Mesothelial cell of epicardium (in vitro differentiated cells): ENCODE results near the gene ZNF792. TPM values are rescaled to one million over a fixed set of nuclear protein-coding genes. Genes with fewer than 3 reads are reported as not detected.
"Not testable (repeated sequence)": the region's sequence is repeated elsewhere in the genome, so short reads cannot be mapped to it uniquely, and the experiment has no call there.

Experiments used
- DNase-seq, 2 experiments: peaks; one replicate each; pipeline ENCODE4 v3.0.0; 2021; ENCODE audit warnings: low spot score in 2 of 2; ENCODE audit not compliant: unreplicated experiment in 2 of 2
- H3K27ac Mint-ChIP-seq: 2 replicates; pipeline ENCODE4 v1.8.0; 2021; ENCODE audit warnings: mixed read lengths
- H3K27me3 Mint-ChIP-seq: 2 replicates; pipeline ENCODE4 v1.8.0; 2021; ENCODE audit warnings: low read depth, mixed read lengths
- H3K36me3 Mint-ChIP-seq: 2 replicates; pipeline ENCODE4 v1.8.0; 2021; ENCODE audit warnings: mixed read lengths
- H3K4me1 Mint-ChIP-seq: 2 replicates; pipeline ENCODE4 v1.8.0; 2021; ENCODE audit warnings: mixed read lengths
- H3K4me3 Mint-ChIP-seq: 2 replicates; pipeline ENCODE4 v1.8.0; 2021; ENCODE audit warnings: mild to moderate bottlenecking, moderate library complexity, mixed read lengths
- H3K9me3 Mint-ChIP-seq: 2 replicates; pipeline ENCODE4 v1.8.0; 2021; ENCODE audit warnings: mixed read lengths
- CTCF ChIP-seq: fragments of 200-600 bp; sonication (generic); IDR thresholded peaks from one replicate; pipeline ENCODE4 v1.5.0; 2021; ENCODE audit warnings: antibody characterized with exemption; ENCODE audit not compliant: unreplicated experiment
- total RNA-seq: library from RNA; stranded (reverse); gene quantifications from 3 replicates; pipeline ENCODE4 v1.2.1, GENCODE V29; 2021

ZNF792 gene
- total RNA-seq, 1 donor from 2014 or later, result 9.3 TPM

DNA sequence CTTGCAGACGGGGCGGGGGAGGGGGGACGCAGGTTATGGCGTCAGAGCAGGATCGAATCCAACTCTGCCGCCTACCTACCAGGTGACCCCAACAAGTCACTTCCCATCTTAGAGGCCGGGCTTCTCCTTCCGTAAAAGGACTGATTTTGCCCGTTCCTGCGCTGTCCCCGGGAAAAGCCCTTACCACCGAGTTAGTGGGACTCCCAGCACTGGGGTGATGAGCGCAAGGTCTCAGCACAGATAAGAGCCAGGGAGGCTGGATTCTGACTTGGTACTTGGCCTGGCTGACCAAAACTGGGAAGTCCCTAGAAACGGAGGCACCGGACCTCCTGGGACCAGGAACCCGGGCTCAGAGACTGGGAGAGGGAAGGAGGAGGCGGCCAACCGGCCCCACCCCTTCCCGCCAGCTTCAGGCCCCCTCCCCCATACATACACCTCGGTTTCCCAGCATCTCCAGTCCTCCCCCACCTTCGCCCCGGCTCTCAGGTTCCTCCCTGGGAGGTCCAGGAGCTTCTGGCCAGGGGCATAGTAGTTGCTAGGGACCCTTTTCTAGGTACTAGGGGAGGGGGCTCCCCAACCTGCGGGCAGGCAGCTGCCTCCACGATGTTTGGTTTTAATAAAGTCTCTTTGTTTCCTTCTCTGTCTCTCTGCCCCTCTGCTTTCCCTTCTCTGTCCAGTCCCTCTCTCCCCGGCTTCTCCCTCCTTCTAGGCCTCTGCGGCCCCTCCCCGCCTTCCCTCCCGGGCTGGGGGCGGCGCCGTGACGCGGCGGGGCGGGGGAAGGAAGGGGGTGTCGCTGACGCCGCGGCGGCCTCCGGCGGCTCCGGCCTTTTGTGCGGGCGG is 35.7 kb upstream of the ZNF792 start, which contains the start of gene GRAMD1A:
TSS of gene GRAMD1A (plus strand) at position 826 of the 840 bp plus-strand sequence. CDS start 156 bp downstream, outside the sequence.
- H3K36me3 Mint-ChIP-seq, result no peaks in the 10 kb centered on the region
- H3K4me1 Mint-ChIP-seq, result peaks cover 48% of the 10 kb centered on the region
- no peaks in the 10 kb centered on the region for H3K9me3 Mint-ChIP-seq
- TF ChIP-seq CTCF, result no peak
- peak; percentile 75 to 84 for DNase-seq
- peak within 1 kb of the TSS; percentile 97 for H3K27ac Mint-ChIP-seq
- no peaks in the 10 kb centered on the region for H3K27me3 Mint-ChIP-seq
- peak within 1 kb of the TSS; percentile 94 for H3K4me3 Mint-ChIP-seq

DNA sequence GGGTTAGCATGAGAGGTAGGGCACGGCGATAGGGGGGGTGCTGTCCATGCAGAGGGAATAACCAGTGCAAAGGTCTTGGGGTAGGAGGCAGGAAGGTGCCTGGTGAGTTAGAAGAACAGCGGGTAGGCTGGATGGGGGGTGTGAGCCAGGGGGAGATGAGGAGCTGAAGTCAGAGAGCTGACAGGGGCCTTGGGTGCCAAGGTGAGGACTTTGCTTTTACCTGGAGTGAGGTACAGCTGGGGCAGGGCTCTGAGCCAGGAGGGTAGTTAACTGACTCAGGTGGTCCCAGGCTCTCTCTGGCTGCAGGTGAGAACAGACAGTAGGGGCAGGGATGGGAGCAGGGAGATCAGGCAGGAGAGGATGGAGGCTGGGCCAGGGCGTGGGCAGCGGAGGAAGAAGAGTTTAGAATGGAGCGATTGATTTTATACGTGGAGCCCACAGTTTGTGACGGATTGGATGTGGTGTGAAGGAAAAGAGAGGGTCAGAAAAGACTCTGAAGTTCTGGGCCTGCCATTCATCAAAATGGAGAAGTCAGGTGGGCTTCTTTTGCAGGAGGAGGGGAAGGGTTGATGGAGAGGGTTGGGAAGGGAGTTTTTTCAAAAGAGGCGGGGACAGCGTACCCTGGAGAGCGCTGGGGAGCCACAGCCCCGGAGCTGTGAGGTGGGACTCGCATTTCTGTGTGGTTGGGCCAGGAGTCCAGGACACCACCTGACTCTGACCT is 34.9 kb upstream of the ZNF792 start:
- Mint-ChIP-seq H3K27ac (peak overlapping the region; percentile 96), H3K27me3 (no peaks in the 10 kb centered on the region), H3K4me3 (peak overlapping the region; percentile 83), H3K4me1 (peaks cover 44% of the 10 kb centered on the region), H3K9me3 (no peaks in the 10 kb centered on the region), H3K36me3 (no peaks in the 10 kb centered on the region)
- no peak for TF ChIP-seq CTCF
- no peak for DNase-seq

DNA sequence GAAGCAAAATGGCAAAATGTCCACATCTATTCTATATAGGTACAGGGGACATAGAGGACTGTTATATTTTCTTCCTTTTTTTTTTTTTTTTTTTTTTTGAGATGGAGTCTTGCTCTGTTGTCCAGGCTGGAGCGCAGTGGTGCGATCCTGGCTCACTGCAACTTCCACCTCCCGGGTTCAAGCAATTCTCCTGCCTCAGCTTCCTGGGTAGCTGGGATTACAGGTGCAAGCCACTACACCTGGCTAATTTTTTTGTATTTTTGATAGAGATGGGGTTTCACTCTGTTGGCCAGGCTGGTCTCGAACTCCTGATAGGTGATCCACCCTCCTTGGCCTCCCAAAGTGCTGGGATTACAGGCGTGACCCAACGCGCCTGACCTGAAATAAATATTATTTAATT is 34.2 kb upstream of the ZNF792 start:
- peaks cover 38% of the 10 kb centered on the region for H3K4me1 Mint-ChIP-seq
- H3K4me3 Mint-ChIP-seq, H3K27me3 Mint-ChIP-seq, DNase-seq, H3K9me3 Mint-ChIP-seq, H3K27ac Mint-ChIP-seq, H3K36me3 Mint-ChIP-seq: not testable (repeated sequence)

GRCh38 chr19:34997071-34997617 is 33.1 kb upstream of the ZNF792 start:
- peaks cover 29% of the 10 kb centered on the region for H3K4me1 Mint-ChIP-seq
- no peaks in the 10 kb centered on the region for H3K9me3 Mint-ChIP-seq
- DNase-seq, result no peak
- H3K36me3 Mint-ChIP-seq, result no peaks in the 10 kb centered on the region
- H3K27me3 Mint-ChIP-seq, result no peaks in the 10 kb centered on the region
- H3K4me3 Mint-ChIP-seq, result no peak overlapping the region
- no peak for TF ChIP-seq CTCF
- peak overlapping the region; percentile 80 for H3K27ac Mint-ChIP-seq

DNA sequence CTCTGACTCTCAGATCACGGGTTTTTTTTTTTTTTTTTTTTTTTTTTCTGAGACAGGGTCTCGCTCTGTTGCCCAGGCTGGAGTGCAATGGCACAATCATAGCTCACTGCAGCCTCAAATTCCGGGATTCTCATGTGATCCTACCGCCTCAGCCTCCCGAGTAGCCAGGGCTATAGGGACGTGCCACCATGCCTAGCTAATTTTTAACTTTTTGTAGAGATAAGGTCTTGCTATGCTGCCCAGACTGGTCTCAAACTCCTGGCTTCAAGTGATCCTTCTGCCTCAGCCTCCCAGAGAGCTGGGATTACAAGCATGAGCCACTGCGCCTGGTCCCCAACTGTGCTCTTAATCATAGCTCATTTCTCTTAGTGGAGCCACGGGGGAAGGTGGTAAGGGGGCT is 31.5 kb upstream of the ZNF792 start:
- Mint-ChIP-seq H3K36me3 (no peaks in the 10 kb centered on the region), H3K9me3 (no peaks in the 10 kb centered on the region), H3K27ac (no peak overlapping the region), H3K4me3 (no peak overlapping the region), H3K4me1 (peaks cover 16% of the 10 kb centered on the region), H3K27me3 (no peaks in the 10 kb centered on the region)
- DNase-seq, result no peak
- no peak for TF ChIP-seq CTCF
